GM19043 (cell line): ENCODE data around the gene IL1R2.

Experiments used
- ATAC-seq: cut with Tn5 transposase; IDR thresholded peaks from one replicate; pipeline ENCODE4 v1.9.1; 2021; ENCODE audit warnings: low read depth; ENCODE audit not compliant: unreplicated experiment

IL1R2 gene

DNA sequence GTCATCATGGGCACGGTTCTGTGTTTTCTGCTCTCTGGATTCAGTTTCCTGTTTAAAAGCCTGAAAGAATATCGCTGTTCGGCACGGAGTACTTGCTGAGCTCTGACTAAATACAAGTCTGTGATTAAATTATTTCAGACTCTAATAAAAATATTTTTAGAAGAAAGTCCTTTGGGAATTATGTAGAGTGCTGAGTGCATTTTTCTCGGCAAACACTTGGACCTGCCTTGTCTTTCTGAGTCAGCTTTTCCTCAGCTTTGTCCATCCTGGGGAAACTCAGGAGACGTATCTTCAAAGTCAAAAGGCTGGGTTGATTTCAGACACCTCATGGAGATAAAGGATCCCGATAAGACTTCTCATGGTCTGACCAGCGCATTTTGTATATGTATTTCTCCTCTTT, 45.9 kb downstream of the IL1R2 start:
- no peak for ATAC-seq

DNA sequence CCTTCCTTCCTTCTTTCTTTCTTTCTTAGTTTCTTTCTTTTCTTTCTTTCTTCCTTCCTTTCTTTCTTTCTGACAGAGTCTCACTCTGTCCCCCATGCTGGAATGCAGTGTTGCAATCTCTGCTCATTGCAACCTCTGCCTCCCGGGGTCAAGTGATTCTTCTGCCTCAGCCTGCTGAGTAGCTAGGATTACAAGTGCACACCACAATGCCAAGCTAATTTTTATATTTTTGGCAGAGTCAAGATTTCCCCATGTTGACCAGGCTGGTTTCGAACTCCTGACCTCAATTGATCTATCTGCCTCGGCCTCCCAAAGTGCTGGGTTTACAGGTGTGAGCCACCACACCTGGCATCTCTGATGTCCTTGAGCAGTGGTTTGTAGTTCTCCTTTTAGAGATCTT, 48.5 kb downstream of the IL1R2 start:
- no peak for ATAC-seq

DNA sequence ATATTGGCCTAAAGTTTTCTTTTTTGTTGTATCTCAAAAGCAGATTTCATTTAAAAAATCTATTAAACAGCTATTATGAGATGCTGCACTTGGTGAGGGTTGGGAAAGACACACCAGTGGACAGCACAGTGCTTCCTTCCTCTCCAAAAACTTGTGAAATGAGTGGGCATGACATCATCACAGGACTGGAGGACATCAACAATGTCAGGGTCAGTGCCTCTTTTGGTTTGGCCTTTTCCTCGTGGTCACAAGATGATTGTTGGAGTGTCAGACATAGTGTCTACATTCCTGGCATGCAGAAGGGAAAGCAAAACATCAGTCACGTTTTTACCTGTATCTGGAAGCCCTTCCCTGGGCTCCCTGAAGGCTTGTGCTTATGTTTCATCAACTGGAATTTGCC, 49.6 kb downstream of the IL1R2 start:
- no peak for ATAC-seq

DNA sequence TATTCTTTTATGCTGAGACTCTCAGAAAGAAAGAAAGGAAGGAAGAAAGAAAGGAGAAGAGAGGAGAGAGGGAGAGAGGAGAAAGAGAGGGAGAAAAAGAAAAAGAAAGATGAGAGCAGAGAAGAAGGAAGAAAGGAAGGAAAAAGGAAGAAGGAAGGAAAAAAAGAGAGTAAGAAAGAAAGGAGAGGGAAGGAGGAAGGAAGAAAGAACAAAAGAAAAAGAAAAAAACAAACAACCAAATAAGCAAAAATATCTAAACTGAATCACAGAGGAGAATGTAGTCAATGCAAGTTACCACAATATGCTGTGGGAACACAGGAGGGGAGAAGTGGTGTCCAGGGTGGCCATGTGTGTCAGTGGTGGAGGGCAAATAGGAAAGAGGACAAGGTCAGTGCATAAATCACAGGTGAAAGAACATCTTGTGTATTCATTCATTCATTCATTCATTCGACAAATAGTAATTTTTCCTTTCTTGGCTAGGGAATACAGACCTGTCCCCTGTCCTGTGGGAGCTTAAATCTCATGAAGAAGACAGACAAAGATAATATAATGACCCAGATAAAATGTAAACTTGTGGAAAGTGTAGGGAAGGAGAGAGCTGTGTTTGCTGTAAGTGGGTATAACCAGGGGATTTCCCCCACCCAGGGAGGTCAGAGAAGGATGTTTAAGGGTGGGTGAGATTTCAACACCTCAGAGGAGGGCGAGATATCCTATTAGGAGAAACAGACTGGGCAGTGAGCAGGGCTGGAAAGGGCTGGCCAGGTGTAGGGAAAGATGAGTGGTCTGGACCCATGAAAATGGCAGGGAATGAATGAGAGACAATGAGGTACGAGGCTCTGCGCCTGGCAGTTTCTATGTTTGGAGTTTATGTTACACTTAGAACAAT, 50.7 kb downstream of the IL1R2 start:
- no peak for ATAC-seq

DNA sequence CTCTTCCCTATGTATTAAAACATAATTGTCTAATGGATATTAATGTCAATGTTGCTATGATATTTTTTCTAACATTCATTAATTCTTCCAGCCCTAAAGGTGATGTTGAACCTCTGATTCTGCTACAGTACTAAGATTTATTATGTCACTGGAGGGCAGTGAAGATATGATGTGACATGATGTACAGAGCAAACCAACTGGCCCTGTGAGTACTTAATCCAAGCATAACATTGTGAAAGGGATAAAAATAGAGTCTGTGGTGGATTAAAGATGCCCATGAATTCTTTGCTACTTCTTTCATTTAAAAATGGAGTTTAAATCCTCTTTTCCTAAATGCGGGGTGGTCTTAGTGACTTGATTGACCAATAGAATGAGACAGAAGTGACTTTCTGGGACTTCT, 51.8 kb downstream of the IL1R2 start:
- ATAC-seq: no peak

DNA sequence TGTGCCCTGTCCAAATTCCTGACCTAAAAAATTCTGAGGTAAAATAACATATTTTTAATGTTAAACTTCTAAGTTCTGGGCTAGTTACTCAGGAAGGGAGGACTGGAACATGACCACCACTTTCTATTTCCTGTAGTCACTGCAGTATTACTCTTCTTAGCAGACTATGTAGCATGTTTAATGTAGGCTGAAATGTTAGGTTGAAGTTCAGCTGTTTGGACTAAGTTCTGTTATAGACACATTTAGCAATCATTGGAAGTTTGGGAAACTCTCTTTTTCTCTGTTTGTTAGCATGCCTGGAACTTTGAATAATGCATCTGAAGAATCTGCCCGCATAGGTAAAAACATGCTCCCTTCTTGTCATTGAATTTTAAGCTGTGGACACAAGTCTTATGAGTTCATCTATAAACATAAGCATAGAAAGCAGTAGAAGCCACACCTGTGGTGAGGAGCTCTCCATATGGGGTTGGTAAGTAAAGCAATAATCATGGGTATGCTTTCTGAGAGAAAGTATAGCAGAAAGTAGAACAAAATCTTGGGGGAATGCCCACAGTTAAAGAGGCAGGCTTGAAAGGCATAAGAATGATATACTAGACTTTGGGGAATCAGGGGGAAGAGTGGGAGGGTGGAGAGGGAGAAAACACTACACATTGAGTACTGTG, 52.6 kb downstream of the IL1R2 start:
- no peak for ATAC-seq

DNA sequence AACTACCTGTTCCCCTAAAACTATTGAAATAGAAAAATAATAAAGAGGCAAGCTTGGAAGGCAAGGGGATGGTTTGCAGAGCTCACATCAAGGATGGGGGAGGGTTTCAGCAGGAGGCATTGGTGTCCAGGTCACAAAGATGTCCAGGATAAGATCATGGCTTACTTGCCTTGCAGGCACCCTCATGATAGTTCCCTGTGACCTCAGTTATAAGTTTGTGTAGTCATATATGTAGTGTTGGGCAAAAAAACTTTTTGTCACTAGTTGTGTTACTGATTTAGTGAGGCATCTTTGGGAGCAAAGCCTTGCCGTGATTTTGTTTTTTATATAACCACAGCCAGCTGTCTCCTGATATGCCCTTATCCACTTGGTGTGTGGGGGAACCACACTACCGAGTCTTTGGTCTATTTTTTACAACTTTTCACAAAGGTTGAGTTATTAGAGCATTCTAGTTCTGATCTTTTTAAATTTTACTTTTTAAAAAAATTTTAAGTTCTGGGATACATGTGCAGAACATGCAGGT, 53.3 kb downstream of the IL1R2 start:
- no peak for ATAC-seq

DNA sequence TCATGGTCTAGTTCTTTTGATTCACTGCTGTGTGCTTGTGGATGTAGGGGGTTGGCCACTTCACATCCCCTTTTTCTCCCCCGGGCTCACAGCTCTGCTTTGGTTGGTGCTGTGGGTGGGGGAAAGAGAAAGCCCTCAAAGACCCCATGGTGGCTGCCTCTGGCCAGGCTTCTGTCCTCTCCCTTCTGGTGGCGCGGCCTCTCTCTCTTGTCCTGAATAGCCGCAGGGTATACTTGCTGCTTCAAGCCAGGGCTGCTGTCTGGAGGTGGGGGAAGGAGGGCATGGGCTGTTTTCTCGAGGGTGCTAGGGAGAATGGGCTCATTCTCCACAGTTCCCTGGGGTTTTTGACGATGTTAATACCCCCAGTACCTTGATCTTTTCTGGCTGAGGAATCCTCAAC, 53.9 kb downstream of the IL1R2 start:
- no peak for ATAC-seq

DNA sequence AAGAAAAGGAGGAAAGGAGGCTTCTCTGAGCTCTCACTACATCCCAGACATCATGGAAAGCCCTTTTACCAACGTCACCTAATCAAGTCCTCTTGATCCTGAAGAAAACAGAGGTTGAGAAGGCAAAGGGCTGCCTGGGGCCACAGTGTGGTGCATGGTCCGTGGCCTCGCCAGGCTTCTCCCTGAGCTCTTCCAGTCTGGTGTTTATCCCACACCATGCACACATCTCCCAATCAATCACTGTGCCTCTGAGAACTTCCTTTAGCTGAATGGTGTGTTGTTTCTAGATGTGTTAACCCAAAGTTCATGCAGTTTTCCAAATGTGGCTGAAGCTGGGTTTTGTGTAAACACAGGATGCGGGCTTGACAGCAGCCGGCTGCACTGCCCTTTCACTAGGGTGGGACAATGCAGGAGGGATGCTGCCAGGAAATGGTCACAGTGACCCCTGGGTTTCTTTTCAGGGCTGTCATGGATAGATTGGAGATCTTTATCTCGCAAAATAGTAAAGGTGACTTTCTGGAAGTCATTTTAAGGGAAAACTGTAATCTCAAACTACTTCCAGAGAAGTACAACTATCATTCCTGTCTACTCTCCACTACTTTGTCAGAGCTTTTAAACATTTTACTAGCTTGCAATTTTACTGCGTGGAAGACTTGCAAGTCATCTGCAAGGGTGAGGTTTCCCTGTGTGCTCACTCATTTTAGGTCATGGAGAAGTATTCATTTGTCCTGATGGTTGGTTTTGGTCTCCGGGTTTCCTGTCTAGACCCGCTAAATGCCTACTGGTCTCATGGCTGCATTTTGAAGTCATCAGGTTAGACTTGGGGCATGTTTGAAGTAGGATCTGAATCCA, 54.6 kb downstream of the IL1R2 start:
- no peak for ATAC-seq

DNA sequence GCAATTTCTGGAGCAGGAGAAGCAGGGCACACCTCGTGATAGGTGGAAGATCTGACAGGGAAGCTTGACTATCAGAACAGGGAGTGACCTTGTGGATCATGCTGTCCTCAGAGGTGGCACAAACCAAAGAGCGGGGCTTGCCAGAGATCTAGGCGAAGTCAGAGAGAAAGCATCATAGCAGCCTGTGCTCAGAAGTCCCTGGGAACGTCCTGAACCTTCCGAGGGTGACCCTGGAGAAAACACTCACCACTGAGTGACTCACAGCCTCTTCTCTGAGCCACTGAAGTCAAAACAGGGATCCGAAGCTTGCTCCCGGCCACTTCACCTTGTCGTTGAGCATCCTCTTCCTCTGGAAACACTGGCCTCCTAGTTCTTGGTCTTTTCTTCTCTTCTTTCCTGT, 56.7 kb downstream of the IL1R2 start:
- ATAC-seq: no peak

DNA sequence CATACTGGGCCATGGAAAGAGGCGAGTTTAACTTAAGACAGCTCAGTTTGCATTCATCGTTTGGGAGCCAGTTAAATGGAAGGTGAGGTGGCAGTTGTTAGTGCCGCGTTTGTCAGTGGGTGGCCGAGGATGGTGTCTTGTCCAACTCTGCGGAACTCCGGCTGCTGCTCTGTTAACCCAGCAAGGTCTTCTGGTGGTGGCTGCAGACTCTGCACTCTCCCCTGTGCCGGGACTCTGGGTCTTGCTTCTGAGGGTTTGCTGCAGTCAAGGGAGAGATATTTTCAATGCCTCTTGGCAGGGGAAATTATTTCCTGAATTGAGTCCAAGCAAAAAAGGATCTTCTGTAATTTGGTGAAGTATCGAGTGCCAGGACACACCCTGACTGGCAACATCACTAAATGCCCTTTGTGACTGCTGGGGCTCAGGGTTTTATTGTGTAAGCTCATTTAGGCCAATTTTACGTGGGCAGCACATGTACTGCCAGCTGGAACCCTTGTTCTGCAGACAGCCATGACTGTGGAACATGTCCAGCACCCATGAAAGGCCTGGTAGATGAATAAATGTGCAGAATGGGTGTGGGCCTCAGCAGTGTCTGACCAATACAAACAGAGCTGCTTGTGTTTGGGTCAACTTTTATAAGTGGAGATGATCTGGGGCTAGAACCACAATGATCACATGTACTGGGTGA, 58.1 kb downstream of the IL1R2 start:
- no peak for ATAC-seq

DNA sequence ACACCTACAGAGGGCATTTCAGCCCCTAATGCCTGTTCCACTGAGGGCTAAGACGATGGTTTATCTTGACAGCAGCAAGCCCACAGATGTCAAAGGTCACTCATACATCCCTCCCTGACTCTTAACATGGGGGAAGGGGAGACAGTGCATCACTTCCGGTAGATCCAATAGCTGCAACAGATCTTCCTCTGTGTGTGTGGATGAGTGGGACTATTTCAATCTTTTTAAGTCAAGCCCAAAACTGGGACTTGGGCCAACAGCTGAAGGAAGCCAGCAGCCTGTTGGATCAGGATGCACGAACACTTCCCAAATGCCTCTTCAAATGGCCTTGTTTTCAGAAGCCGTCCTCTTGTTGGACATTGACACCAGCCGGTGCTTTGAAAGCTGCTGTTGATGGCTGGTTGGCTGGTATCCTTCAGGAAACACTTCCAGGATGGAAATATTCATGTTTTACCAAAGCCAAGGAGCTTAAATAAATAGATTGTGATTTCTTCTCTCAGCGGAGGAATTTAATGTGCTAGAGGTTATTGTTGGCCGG, 59.2 kb downstream of the IL1R2 start:
- no peak for ATAC-seq

DNA sequence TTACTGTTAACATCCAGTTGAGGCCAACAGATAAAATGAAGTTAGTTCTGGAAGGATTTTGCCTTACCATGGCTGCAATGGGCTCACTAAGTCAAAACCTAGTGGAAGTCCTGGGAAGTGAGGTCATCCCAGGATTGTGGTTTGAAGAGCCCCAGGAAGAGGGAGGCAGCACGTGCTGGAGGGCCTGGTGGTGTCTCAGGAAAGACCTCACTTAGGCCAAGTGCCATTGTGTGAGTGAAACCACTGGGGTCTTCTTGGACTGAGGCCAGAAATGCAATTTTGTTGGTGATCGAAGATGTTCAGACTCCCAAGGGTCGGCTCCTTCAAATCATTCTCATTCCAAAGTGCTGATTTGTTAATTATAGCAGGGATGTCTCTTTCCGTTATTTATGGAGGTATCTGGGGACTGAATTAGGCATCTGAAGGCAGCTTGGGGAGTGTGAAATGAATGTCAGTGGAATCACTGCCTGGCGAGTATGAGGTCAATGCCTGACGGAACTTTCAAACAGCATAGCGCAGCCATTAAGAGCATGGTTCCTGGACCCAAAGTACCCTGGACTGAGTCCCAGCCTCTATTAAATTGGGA, 60.0 kb downstream of the IL1R2 start:
- ATAC-seq: no peak

DNA sequence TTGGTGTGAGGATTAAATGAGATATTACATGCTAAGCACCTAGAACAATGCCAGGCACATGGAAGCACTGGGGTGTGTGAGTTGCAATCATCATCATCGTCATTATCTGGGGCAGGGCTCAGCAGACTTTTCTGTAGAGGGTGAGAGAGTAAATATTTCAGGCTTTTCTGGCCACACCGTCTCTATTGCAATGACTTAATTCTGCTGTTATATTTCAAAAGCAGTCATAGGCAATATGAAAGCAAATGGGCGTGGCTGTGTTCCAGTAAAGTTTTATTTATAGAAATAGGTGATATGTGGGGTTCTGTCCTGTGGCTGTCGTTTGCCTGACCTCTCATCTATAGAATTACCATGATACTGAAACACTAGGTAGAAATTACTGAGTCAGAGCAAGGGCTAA, 60.6 kb downstream of the IL1R2 start:
- no peak for ATAC-seq

DNA sequence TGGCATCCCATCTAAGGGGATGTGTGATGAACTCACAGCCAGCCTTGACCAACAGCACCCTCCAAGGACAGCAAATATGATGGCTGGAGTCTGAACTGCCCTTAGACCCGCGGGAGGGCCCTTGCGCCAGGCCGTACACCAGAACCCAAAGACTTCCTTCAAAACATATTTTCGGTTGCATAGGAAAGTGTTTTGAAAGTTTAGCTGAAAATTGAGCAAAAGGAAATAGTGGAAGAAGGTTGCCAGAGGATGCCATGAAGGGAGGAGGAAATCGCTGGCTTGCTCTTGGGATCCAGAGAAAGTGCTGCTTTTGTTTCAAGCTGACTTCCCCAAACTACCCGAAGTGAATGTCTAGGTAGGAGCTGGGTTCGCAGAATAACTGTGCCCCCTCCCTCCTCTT, 61.3 kb downstream of the IL1R2 start:
- no peak for ATAC-seq

DNA sequence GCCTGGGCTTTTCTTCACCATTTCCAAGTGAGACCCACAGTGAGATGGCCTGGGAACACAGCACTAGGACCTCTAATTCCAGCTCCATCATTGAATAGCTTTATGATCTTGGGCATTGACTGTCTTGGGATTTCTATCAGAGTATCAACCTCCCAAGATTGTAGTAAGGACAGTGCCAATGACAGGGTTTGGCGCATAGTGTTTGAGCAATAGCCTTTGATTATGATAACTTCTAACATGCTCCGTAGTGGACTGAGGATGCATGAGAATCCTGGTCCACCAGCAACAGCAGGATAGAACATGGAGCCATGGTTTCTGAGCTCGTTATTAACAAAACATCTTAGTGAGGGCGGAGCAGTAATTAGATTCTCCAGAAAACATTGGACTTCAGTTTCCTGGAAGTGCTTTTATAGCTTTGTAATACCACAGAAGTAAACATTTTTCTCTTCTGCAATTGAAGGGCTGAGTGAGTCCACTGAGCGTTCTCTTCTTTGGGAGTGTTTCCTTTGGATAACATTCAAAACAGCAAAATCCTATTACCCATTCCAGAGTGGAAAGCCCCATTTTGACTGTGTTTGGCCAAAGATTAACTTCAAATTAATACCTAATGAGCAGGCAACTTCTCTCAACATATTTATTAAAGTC, 63.7 kb downstream of the IL1R2 start:
- no peak for ATAC-seq

DNA sequence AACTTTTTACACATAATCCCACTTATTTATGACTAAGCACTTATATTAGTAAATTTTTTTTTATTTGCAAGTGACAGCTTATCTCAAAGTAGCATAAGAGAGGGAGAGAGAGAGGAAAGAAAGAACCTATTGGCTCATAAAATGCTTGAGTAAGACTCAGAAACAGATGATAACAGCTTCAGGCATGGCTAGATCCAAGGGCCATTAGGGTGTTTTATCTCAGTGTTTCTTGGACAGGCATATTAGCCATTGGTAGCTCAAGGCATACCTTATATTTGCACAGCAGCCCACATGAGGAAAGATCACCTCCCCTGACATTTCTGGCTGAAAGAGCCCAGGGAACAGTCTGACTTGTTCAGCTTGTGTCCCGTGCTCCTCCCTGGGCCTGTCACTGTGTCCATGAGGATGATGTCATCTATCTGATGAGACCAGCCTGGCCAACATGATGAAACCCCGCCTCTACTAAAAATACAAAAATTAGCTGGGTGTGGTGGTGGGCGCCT, 64.4 kb downstream of the IL1R2 start:
- no peak for ATAC-seq

DNA sequence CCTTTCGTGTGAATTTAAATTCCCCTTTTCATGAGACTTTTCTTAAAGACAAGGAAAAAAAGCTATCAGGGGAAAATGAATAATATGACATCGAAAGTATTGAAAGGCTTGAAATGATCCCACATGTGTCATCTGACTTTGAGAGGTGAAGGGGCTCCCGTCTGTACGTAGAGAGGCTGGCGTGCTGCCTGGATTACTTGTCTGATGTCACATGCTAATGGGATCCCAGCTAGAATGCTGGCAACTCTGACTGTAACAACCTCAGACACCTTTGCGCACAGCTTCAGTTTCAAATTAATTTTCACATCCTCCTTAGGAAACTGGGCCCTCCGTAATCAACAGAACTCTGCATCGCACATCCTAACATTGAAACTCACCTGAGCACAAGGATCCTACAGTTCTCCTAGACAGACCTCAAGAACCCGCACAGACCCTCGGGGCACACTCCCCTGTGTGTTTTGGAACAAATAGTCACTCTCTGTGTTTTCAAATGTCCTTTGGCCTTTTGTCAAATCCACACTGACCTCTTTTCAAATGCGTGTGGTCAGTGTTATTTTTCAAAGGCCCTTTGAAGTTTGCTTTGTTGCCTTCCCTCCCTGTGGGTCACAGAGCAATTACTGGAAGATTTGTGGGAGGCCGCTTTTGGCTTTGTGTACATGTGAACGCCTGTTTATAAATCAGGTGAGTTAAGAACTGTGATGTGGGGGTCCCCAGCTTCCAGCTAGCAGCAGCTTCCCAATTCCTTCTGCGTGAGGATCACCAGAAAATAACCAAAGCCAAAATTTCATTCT, 65.9 kb downstream of the IL1R2 start:
- no peak for ATAC-seq
